Ureter (tissue), 1 donor: ENCODE measurements around the gene MC2R. TPM values are rescaled to one million over a fixed set of nuclear protein-coding genes. Genes with fewer than 3 reads are reported as not detected.

Source experiments
- DNase-seq: peaks from one replicate; pipeline ENCODE4 v3.0.0-alpha.2; 2020; ENCODE audit warnings: low spot score
- total RNA-seq: library from RNA; stranded (reverse); gene quantifications from one replicate; pipeline ENCODE4 v1.2.4, GENCODE V29; 2023
- donor health status: DM: yes; HTN: yes; CAD: no.

Gene MC2R
- 0.60 TPM for total RNA-seq

- DNase-seq: no peak
Measured at GRCh38 chr18:13915391-13915790, at the start of gene MC2R. Gene MC2R, minus strand, starts transcription at chr18:13915536. Its CDS starts 30,018 bp downstream, at chr18:13885518.

GRCh38 chr18:13945811-13946210, 30.5 kb upstream of the MC2R start:
- no peak for DNase-seq

- DNase-seq: no peak
Measured at GRCh38 chr18:13943338-13943737, 28.0 kb upstream of the MC2R start.

DNA sequence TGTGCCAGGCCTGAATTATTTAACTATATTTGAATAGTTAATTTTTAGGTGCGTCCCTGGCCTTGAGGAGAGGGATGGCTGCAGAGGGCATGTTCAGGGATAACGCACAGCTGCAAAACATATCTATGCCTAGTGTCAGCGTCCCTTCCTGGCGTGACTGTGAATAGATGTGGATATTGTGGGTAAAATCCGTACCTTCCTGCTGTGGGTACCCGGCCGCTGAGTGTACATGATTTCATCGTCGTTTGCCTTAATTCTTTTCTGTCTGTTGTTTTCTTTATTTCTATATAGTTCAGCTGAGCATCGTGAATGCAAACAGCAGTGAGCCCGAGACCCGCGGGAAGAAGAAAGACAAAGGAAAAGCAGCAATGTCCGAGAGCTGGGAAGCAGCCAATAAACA, 25.0 kb upstream of the MC2R start:
- DNase-seq: no peak

DNA sequence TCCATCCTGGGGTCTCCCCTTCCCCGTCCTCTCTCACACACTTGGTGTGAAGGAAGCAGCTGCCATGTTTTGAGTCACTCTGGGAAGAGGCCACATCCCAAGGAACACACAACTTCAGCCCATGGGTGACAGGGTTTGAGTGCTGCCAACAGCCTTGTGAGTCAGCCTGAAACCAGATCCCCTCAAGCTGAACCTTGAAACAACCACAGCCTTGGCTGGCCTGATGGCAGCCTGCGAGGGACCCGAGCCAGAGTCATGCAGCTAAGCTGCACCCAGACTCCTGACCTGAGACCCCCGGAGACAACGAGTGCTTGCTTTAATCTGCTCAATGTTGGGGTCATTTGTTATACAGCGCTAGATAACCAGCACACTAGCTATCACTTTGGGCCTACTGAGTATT, 19.3 kb upstream of the MC2R start:
- DNase-seq: no peak

DNA sequence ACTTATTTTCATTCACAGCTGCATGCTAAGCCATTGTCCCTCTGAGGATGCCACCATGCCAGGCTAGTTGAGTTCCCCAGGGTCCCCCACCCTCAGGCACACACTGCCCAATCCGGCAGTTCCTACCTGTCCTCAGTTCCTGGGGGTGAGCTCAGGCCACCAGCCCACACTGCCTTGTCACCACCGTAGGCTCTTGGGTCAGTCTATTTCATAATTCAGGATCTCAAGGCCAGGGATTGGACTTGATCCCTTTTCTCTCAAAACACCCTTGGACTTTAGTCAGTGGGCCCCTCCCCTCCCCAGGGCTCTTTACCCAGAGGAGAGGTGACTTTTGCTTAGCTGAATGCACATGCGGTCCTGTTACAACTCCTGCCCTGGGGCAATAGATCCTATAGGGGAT, 18.7 kb upstream of the MC2R start:
- DNase-seq: no peak

DNA sequence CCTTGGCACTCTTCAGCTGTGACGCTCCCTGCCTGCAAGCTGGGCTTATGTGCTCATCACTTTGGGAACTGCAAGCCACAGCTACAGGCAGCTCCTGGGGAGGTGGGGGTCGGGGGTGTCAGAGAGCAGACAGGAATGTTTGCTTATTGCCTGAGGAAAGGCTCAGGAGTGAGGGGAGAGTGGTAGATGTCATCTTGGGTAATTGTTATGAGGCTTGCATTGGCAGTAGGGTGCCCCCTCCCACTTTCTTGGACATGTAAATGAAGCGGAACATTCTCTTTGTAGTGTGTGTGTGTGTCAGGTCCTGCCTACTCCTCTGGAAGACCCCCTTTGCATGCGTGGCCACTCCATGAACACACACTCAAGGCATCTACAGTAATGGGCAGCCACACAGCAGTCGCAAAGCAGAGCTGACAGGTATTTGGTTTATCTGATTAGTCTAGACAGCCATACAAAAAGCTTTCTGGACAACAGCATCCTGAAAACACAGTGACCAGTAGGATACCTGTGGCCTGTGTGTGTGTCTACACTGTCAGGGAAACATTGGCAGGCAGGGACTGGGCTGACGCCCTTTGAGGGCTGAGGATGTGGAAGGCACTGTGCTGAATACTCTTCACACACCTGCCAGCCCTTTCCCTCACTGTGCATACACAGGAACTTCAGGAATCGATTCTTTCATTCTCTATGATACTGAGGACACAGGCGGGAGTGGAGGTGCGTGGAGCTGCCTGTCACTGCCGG, 17.1 kb upstream of the MC2R start:
- DNase-seq: no peak

DNA sequence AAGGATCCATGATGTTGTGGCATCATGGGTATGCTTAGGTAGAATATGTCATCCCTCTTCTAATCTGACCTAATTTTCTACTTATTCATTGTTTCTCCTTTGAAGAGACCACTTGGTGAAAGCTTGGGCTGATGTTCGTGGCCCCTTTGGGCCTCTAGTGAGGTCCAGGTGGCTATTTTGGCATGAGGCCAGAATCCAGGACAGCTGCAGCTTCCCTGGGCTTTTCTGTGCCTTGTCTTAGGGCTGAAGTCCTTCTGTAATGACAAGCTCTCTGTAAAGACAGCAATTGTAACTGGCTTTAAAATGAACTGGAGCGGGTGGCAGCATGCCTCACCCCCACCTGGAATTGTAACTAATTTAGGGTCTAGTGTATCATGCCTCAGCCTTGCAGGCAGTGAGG, 15.6 kb upstream of the MC2R start:
- DNase-seq: no peak

GRCh38 chr18:13923221-13923620, 7.9 kb upstream of the MC2R start:
- DNase-seq: no peak

DNA sequence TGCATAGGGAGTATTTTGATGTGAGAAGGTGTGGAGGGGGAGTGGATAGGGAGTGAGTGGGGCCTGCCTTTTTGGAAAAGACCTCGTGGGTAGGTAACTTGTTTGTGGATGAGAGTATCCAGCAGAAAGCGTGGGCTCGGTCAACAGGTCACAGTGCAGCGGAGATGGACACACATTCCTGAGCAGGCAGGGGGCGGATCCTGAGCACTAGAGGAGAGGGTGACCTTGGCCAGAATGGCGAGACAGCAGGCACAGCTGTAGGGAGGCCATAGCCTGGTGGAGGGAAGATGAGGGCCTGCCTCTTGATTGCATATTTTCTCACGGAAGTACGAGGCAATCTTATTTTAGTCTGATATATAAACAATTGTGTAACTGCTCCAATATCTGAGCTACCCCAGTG, 3.6 kb upstream of the MC2R start:
- no peak for DNase-seq

DNA sequence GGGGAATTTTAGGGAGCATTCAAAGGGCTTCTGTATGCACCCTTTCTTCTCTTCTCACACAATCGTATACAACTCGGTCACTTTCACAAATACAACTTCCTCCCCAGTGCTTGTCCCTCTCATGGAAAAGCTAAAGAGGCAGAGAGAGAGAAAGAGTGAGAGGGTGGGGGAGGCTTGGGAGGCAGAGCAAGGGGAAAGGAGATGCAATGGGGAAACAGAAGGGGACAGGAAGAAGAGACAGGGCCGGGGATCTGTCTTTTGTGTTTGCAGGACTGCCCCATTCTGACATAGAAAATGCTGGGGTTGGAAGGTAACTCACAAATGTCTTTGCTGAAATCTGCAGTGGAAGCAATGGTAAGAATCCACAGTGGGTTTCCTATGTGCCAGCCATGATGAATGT, 2.1 kb upstream of the MC2R start:
- no peak for DNase-seq

DNA sequence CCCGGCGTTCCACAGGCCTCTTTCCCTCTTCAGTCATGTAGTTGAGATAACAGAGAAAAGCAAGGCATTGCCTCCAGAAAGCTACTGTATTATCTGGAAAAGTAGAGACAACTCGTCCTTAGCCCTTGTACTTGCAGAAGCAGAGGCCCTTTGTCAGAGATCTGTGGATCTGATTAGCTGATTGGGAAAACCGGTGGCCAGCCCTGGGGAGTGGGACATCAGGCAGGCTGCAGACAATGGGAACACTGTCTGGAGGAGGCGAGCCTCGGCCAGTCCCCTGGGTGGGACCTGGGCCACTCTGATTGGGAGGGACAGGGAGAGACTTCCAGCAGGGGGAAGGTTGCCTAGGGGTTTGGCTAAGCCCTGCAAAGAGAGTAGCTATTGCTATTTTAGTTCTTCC, 1.2 kb upstream of the MC2R start:
- no peak for DNase-seq

- DNase-seq: no peak
Measured at GRCh38 chr18:13915995-13916431, 677 bp upstream of the MC2R start.

DNA sequence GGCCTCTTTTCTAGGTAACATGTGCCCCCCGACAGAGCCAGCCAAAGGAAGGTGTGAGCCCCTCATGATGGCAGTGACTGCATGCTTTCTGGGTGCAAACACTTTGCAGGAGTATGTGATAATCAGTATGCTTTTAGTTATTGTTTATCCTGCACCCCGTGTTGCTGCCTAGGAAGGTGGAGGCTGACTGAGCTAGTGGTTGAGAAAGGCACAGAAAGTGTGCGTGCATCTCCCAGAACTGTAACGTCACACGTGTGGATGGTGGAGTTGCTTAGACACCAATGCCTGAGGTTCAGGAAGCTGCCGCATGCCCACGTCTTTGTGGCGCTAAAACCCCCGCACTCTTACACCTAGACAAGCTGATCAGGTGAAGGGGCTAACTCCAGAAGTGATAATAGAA, 580 bp downstream of the MC2R start:
- no peak for DNase-seq

- no peak for DNase-seq
Measured at GRCh38 chr18:13914170-13914569, 1.2 kb downstream of the MC2R start.

DNA sequence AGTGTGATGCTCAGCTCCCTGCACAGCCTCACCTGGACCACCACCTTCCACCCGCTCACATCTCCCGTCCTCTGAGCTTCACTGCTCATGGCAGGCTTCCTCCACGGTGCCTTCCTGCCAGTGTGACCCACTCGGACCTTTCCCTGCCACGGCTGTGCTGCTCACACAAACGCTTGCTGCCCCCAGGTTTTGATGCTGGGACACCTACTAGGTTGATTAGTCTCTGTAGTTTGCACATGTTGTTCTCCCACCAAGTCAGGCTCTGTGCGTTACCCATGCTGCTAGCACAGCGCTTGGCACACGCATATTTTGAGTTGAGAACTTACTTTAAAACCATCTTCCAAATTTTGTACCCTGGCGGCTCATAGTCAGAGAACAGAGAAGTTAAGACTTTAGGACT, 2.1 kb downstream of the MC2R start:
- no peak for DNase-seq

DNA sequence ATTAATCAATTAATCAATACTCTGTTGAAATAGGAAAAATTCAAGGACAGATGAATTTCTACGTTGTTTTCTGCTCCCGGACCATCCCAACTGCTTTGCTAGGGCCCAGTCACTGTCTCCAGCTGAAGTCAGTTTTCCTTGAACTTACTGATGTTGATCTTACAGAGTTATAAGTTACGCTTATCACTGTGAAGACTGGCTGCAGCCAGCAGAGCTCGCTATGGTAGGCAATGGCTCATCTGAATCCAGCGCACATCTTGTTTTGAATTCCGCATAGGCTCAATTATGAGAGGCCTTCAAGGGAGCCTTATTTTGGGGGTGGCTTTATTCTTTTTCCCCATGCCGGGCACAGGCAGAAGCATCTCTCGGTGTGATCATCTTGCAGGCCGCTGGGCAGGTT, 2.7 kb downstream of the MC2R start:
- DNase-seq: no peak

DNA sequence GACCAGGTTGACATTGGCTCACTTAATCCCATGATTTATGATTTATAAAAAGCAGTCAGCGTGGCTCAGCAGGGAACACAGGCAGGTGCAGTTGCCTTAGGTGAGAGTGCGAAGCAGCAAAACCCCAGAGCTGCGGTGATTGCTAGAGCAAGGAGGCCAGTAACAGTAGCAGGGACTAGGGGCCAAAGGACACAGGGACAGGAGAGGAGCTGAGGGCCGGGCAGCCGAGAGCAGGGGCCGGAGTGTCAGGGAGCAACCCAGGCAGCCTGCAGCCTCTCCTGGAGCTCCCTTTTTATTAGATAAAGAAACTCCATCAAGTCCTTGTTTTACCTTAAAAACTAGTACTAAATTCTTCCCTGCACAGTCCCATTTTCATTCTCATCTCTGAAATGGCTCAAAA, 4.3 kb downstream of the MC2R start:
- DNase-seq: no peak

GRCh38 chr18:13910501-13910900, 4.8 kb downstream of the MC2R start:
- DNase-seq: no peak

DNA sequence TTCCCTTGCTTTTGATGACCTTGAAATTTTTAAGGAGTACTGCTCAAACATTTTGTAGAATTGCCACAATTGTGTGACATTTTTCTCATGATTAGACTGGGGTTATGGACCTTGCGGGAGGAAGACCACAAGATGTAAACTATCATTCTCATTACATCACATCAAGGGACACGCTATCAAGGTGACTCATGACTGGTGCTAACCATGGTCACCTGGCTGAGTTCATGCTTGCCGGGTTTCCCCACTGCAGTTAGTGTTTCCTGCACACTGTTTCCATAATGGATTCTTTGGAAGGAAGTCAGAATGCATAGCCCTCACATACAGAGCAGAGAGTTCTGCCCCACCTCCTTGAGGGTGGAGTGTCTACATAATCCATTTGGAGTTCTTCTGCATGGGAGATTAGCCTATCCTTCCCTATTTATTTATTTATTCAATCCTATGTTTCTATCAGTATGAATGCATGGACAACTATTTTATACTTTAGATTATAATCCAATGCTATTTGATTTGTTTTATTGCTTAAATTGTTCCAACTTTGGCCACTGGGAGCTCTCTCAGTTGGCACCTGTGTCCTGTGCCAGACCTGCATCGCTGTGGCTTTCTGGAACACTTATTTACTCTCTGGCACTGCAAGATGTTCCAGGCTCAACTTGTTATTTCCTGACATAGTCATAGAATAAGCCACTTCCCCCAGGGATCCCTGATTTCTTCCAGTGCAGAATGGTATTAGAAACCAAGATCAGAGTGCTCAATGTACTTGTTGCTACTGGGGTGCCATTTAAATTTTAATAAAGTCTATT, 6.0 kb downstream of the MC2R start:
- no peak for DNase-seq

DNA sequence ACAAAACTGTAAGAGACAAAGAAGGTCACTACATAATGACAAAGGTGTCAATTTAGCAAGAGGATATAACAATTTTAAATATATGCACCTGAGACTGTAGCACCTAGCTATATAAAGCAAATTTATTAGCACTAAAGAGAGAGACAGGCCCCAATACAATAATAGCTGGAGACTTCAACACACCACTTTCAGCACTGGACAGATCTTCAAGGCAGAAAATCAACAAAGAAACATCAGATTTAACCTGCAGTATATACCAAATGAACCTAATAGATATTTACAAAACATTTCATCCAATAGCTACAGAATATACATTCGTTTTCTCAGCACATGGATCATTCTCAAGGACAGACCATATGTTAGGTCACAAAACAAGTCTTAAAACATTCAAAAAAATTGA, 14.7 kb downstream of the MC2R start:
- no peak for DNase-seq

- no peak for DNase-seq
Measured at GRCh38 chr18:13895505-13896033, 19.8 kb downstream of the MC2R start.

DNA sequence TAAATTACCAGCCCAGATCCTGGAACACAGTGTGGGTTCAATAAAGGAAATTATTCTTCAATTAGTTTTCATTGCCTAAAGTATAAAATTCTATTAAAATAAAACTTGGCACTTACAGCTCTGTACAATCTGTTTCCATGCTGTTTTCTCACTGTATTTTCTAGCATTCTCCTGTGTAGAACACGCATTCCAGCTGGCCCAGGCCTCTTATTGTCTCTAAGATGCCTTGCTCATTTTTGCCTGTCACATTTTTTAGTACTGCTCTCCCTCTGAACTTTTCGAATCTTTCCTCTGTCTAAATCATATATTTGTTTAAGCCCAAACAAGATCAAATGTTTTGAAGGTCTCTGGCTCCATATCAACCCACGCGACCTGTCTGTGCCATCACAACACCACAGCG, 20.8 kb downstream of the MC2R start:
- no peak for DNase-seq
